H1 (cell line): ENCODE measurements around the gene NFATC1. TPM values are rescaled to one million over a fixed set of nuclear protein-coding genes. Genes with fewer than 3 reads are reported as not detected.

Experiments
- ATF2 ChIP-seq: IDR thresholded peaks from 2 replicates; pipeline ENCODE4 v1.6.1; 2012; ENCODE audit warnings: low read length, inconsistent platforms
- CHD2 ChIP-seq: IDR thresholded peaks from 2 replicates; pipeline ENCODE4 v1.6.1; 2012; ENCODE audit warnings: low read length, improper control_type of control experiment
- GABPA ChIP-seq: IDR thresholded peaks from 2 replicates; pipeline ENCODE4 v1.6.1; 2011; ENCODE audit warnings: mild to moderate bottlenecking, low read length, moderate library complexity, borderline replicate concordance; ENCODE audit not compliant: insufficient read depth
- SIN3A ChIP-seq, 2 experiments: IDR thresholded peaks in 1 of 2; conservative IDR thresholded peaks in 1 of 2; 2 replicates each; pipeline ENCODE4 v1.6.1; 2011 to 2012; ENCODE audit warnings: low read length in 2 of 2, improper control_type of control experiment in 1 of 2, low read depth in 1 of 2, mild to moderate bottlenecking in 1 of 2
- SRF ChIP-seq: IDR thresholded peaks from 2 replicates; pipeline ENCODE4 v1.6.1; 2011; ENCODE audit warnings: mild to moderate bottlenecking, low read depth, low read length, moderate library complexity
- USF2 ChIP-seq: IDR thresholded peaks from 2 replicates; pipeline ENCODE4 v1.6.1; 2011; ENCODE audit warnings: low read length, improper control_type of control experiment
- polyA plus RNA-seq, 7 experiments: library from polyadenylated mRNA; depleted of rRNA in 3 of 7; stranded (reverse) in 5 of 7; unstranded in 2 of 7; fragments of >200 nt in 5 of 7; fragments of 200-250 nt in 2 of 7; gene quantifications; 1 replicate in 5 of 7; 2 replicates in 1 of 7; 4 replicates in 1 of 7; pipeline versions ENCODE4 v1.2.1 to v1.2.3, GENCODE V29; 2011 to 2013; ENCODE audit warnings: missing spikeins in 2 of 7, mixed read lengths in 2 of 7
- total RNA-seq: library from RNA; stranded (reverse); fragmentation: NEBNext Ultra II Directional; extraction: Animal tissue kit (Norgen Biotek cat#: 25700); gene quantifications from 2 replicates; pipeline ENCODE4 v1.2.1, GENCODE V29; 2021

Gene NFATC1
- total and polyA plus RNA-seq, 2 of the 8 experiments (the other 6 are each of a cell fraction or from before 2014, with no cell fraction given), result 2.0 to 6.6 TPM

GRCh38 chr18:79372461-79372860, 23.3 kb upstream of the NFATC1 start (continued):
- TF ChIP-seq SIN3A (conservative IDR thresholded peaks at IDR 0.05 in 1 of 2, IDR thresholded peaks at IDR 0.05 in 1 of 2; ENCODE audit: low read depth in 1 of 2, low read length in 2 of 2) (no peak), SRF (no peak), ATF2 (no peak), CHD2 (no peak), GABPA (no peak), USF2 (no peak)
